ENCODE data around the gene PPAN.

PPAN gene

GRCh38 chr19:10114651-10115391 is 8.7 kb downstream of the PPAN start:
- no peak for DNase-seq (ENCODE audit: low read depth)

- DNase-seq (ENCODE audit: low read depth), result no peak
Observed at GRCh38 chr19:10115392-10116084, 9.4 kb downstream of the PPAN start.

- no peak for DNase-seq (ENCODE audit: low read depth)
Observed at GRCh38 chr19:10116085-10116865, 10.1 kb downstream of the PPAN start.

- DNase-seq (ENCODE audit: low read depth), result no peak
Observed at GRCh38 chr19:10116866-10117616, 10.9 kb downstream of the PPAN start.

- DNase-seq (ENCODE audit: low read depth), result no peak
Observed at GRCh38 chr19:10118960-10119359, 12.8 kb downstream of the PPAN start.

- DNase-seq (ENCODE audit: low read depth), result no peak
Observed at GRCh38 chr19:10120538-10121189, 14.5 kb downstream of the PPAN start.

- DNase-seq (ENCODE audit: low read depth), result no peak
Observed at GRCh38 chr19:10122045-10122444, 15.9 kb downstream of the PPAN start.

- no peak for DNase-seq (ENCODE audit: low read depth)
Observed at GRCh38 chr19:10124429-10124828, 18.3 kb downstream of the PPAN start.

GRCh38 chr19:10126213-10126639 is 20.1 kb downstream of the PPAN start:
- no peak for DNase-seq (ENCODE audit: low read depth)

- no peak for DNase-seq (ENCODE audit: low read depth)
Observed at GRCh38 chr19:10132905-10133304, 26.7 kb downstream of the PPAN start.

- DNase-seq (ENCODE audit: low read depth), result no peak
Observed at GRCh38 chr19:10133596-10133995, 27.4 kb downstream of the PPAN start.

- no peak for DNase-seq (ENCODE audit: low read depth)
Observed at GRCh38 chr19:10134040-10134439, 27.9 kb downstream of the PPAN start.

GRCh38 chr19:10135551-10136334 is 29.6 kb downstream of the PPAN start:
- DNase-seq (ENCODE audit: low read depth), result no peak

GRCh38 chr19:10136936-10137335 is 30.8 kb downstream of the PPAN start:
- no peak for DNase-seq (ENCODE audit: low read depth)

GRCh38 chr19:10137751-10138682 is 31.9 kb downstream of the PPAN start:
- no peak for DNase-seq (ENCODE audit: low read depth)

- no peak for DNase-seq (ENCODE audit: low read depth)
Observed at GRCh38 chr19:10138879-10139795, 33.0 kb downstream of the PPAN start.

GRCh38 chr19:10139952-10140351 is 33.8 kb downstream of the PPAN start:
- DNase-seq (ENCODE audit: low read depth), result no peak

GRCh38 chr19:10141479-10141878 is 35.3 kb downstream of the PPAN start:
- DNase-seq (ENCODE audit: low read depth), result no peak

- no peak for DNase-seq (ENCODE audit: low read depth)
Observed at GRCh38 chr19:10141973-10142372, 35.8 kb downstream of the PPAN start.

Data from activated gamma-delta T cell treated with anti-CD3 and anti-CD28 coated beads, Interleukin-2, amount 50 U/mL, for 16 hours (primary cell).